ENCODE data around the gene TRPM3. TPM values are rescaled to one million over a fixed set of nuclear protein-coding genes. Genes with fewer than 3 reads are reported as not detected.

Gene TRPM3
- total and polyA plus RNA-seq, 2 of the 8 experiments (the other 6 are each of a cell fraction or from before 2014, with no cell fraction given), result 2.4 to 10.9 TPM

GRCh38 chr9:70519912-70520724, 601.3 kb downstream of the TRPM3 start (continued):
- TF ChIP-seq TCF12 (IDR thresholded peaks at IDR 0.05; ENCODE audit: low read depth, low read length), result no peak
- TF ChIP-seq CEBPB (IDR thresholded peaks at IDR 0.05; ENCODE audit: low read depth, low read length), result no peak
- TF ChIP-seq BCL11A (IDR thresholded peaks at IDR 0.05; ENCODE audit: low read depth in 2 of 2, low read length in 2 of 2), result no peak
- TF ChIP-seq NANOG (IDR thresholded peaks at IDR 0.05; ENCODE audit: insufficient read depth, low read depth, low read length, poor library complexity, severe bottlenecking), result no peak
- TF ChIP-seq SIN3A (conservative IDR thresholded peaks at IDR 0.05 in 1 of 2, IDR thresholded peaks at IDR 0.05 in 1 of 2; ENCODE audit: low read depth in 1 of 2, low read length in 2 of 2), result no peak
- TF ChIP-seq TEAD4 (IDR thresholded peaks at IDR 0.05; ENCODE audit: low read depth, low read length), result no peak
- TF ChIP-seq CBX8 (IDR thresholded peaks at IDR 0.05; ENCODE audit: borderline replicate concordance, low read depth, low read length), result no peak

All from H1 (cell line).